HUES48 (cell line): ENCODE measurements around the gene STK35.
"Not testable (repeated sequence)": the region's sequence is repeated elsewhere in the genome, so short reads cannot be mapped to it uniquely, and the experiment has no call there.

Experiments
- H3K27ac ChIP-seq: one replicate; pipeline ENCODE4 v1.7.0; 2013; ENCODE audit warnings: low read depth, low read length, inconsistent platforms
- H3K27me3 ChIP-seq: 2 replicates; pipeline ENCODE4 v1.6.1; 2013; ENCODE audit warnings: mild to moderate bottlenecking, low read length; ENCODE audit not compliant: control insufficient read depth, insufficient read depth
- H3K36me3 ChIP-seq: 2 replicates; pipeline ENCODE4 v1.6.1; 2013; ENCODE audit warnings: low read length; ENCODE audit not compliant: control insufficient read depth, insufficient read depth
- H3K4me1 ChIP-seq: 2 replicates; pipeline ENCODE4 v1.6.1; 2013; ENCODE audit warnings: mild to moderate bottlenecking, low read length; ENCODE audit not compliant: control insufficient read depth, insufficient read depth
- H3K4me3 ChIP-seq: 2 replicates; pipeline ENCODE4 v1.5.1; 2013; ENCODE audit warnings: mild to moderate bottlenecking, low read depth, low read length
- H3K9ac ChIP-seq: 2 replicates; pipeline ENCODE4 v1.6.1; 2013; ENCODE audit warnings: mild to moderate bottlenecking, low read depth, low read length, moderate library complexity
- H3K9me3 ChIP-seq: 2 replicates; pipeline ENCODE4 v1.6.1; 2013; ENCODE audit warnings: low read length; ENCODE audit not compliant: control insufficient read depth, insufficient read depth

The STK35 gene

DNA sequence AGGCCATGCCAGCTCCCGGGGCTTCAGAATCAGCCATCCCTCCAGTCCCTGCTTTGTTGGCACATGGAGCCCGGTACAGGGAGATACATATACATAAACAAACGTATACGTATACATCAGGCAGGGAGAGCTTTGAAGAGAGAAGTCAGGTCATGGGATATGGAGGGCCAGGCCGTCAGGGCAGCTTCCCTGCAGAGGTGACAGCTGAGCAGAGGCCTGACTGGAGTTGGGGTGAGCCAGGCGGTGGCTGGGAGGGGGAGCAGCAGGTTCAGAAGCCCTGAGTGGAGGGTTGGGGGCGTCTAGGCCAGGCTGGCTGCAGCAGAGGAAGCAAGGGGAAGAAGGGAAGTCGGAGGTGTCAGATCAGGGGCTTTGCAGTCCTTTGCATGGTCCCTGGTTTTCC lies 61.7 kb downstream of the STK35 start:
- Histone ChIP-seq H3K9ac (no peak overlapping the region), H3K27me3 (no peaks in the 10 kb centered on the region), H3K9me3 (no peaks in the 10 kb centered on the region), H3K4me1 (no peaks in the 10 kb centered on the region), H3K4me3 (no peak overlapping the region), H3K27ac (no peak overlapping the region), H3K36me3 (no peaks in the 10 kb centered on the region)

DNA sequence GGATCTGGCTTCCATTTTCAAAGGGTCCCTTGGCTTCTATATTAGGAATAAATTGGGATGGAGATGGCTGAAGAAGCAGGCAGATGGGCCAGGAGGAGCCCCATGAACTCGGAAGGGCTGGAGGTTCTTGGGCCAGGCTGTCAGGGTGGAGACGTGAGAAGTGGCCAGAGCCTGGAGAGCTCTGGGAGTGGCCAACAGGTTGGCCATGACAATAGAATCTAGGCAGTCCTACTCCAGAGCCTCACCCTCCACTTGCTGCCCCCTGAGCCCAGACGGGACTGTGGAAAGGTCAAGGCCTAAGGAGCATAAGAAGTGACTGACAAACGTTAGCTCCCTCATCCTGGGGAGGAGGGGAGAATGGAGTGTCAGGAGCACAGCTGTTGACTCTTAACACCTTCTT lies 62.1 kb downstream of the STK35 start:
- Histone ChIP-seq H3K27me3 (no peaks in the 10 kb centered on the region), H3K36me3 (no peaks in the 10 kb centered on the region), H3K27ac (no peak overlapping the region), H3K4me3 (no peak overlapping the region), H3K9ac (no peak overlapping the region), H3K4me1 (no peaks in the 10 kb centered on the region), H3K9me3 (no peaks in the 10 kb centered on the region)

- Histone ChIP-seq H3K27ac (no peak overlapping the region), H3K27me3 (no peaks in the 10 kb centered on the region), H3K4me3 (no peak overlapping the region), H3K9ac (no peak overlapping the region), H3K36me3 (no peaks in the 10 kb centered on the region), H3K4me1 (no peaks in the 10 kb centered on the region), H3K9me3 (no peaks in the 10 kb centered on the region)
Measured at GRCh38 chr20:2164421-2164820, 62.8 kb downstream of the STK35 start.

- no peak overlapping the region for H3K4me3 ChIP-seq
Measured at GRCh38 chr20:2164966-2165365, 63.3 kb downstream of the STK35 start.

GRCh38 chr20:2165871-2166270 lies 64.2 kb downstream of the STK35 start:
- Histone ChIP-seq H3K9ac (no peak overlapping the region), H3K9me3 (no peaks in the 10 kb centered on the region), H3K4me3 (no peak overlapping the region), H3K27me3 (no peaks in the 10 kb centered on the region), H3K36me3 (no peaks in the 10 kb centered on the region), H3K4me1 (no peaks in the 10 kb centered on the region), H3K27ac (no peak overlapping the region)

More at GRCh38 chr20:2164966-2165365, 63.3 kb downstream of the STK35 start:
- H3K36me3 ChIP-seq: no peaks in the 10 kb centered on the region
- H3K27me3 ChIP-seq: no peaks in the 10 kb centered on the region
- no peaks in the 10 kb centered on the region for H3K4me1 ChIP-seq
- H3K9ac ChIP-seq: no peak overlapping the region
- no peak overlapping the region for H3K27ac ChIP-seq
- no peaks in the 10 kb centered on the region for H3K9me3 ChIP-seq

DNA sequence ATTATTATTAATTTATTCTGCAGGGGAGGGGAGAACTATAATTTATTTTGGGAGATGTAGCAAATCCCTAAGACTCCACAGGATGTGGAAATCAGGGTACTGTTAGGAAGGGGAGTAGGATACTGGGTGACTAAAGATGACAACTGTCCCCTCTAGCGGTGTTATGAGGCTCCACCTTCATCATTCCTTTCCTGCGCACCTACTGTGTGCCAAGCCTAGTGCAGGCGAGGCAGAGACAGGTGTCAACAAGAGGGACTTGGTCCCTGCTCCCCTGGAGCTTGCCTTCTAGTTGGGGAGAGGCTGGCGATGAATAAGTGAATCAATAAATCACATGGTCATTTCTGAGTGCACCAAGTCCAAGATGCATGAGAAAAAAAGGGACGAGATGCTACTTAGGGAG lies 65.5 kb downstream of the STK35 start:
- Histone ChIP-seq H3K4me3 (no peak overlapping the region), H3K9ac (no peak overlapping the region), H3K36me3 (no peaks in the 10 kb centered on the region), H3K4me1 (no peaks in the 10 kb centered on the region), H3K27ac (no peak overlapping the region), H3K27me3 (no peaks in the 10 kb centered on the region), H3K9me3 (no peaks in the 10 kb centered on the region)

DNA sequence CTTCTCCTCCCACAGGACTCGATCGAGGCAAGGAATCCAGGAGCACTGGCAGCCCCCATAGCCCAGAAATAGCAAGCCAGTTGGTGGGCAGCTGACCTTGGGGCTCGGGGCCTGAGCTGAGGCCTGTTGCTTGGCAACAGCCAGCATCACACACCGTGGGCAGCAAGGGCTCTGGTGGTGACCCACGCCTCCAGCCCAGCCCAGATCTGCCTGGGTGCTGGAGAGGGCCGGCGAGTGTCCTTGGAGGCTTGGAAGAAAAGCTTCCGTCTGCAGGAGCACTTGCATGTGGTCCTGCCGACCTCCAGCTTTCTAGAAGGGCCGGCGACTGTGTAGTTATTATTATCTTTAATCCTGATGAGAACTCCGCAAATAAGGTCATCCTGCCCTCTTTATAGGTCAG lies 67.3 kb downstream of the STK35 start:
- H3K27me3 ChIP-seq: no peaks in the 10 kb centered on the region
- H3K9ac ChIP-seq: no peak overlapping the region
- no peaks in the 10 kb centered on the region for H3K4me1 ChIP-seq
- H3K4me3 ChIP-seq: no peak overlapping the region
- no peaks in the 10 kb centered on the region for H3K36me3 ChIP-seq
- no peak overlapping the region for H3K27ac ChIP-seq
- H3K9me3 ChIP-seq: no peaks in the 10 kb centered on the region

DNA sequence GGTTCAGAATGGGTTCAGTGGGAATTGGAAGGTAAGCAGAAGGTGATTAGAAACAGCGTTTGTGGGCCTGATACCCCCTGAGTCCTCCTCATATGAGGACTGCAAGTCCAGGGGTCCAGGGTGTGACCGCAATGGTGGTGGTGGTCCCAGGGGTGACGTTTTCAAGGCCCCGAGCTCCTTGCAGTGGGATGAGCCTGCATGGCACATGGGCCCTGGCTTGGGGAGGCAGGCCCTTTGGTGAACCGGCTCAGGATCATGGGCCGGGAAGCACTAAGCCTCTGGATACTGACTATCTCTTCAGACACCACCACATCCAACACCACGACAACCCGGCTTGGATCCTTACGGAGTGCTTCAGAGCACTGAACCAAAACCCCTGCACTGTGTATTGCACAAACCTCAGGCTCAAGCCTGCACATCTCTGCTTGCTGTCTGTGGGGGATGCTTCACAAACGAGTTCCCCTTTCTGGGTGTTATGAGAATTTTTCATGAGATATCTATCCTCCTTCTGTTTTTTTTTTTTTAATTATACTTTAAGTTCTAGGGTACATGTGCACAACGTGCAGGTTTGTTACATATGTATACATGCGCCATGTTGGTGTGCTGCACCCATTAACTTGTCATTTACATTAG lies 67.9 kb downstream of the STK35 start:
- Histone ChIP-seq H3K9ac (no peak overlapping the region), H3K27me3 (no peaks in the 10 kb centered on the region), H3K4me3 (no peak overlapping the region), H3K4me1 (no peaks in the 10 kb centered on the region), H3K27ac (no peak overlapping the region), H3K9me3 (no peaks in the 10 kb centered on the region), H3K36me3 (no peaks in the 10 kb centered on the region)

GRCh38 chr20:2170404-2170803 lies 68.8 kb downstream of the STK35 start:
- Histone ChIP-seq H3K4me3 (no peak overlapping the region), H3K9ac (no peak overlapping the region), H3K27ac (no peak overlapping the region), H3K9me3 (no peaks in the 10 kb centered on the region), H3K27me3 (no peaks in the 10 kb centered on the region), H3K4me1 (no peaks in the 10 kb centered on the region), H3K36me3 (no peaks in the 10 kb centered on the region)

GRCh38 chr20:2171266-2171790 lies 69.7 kb downstream of the STK35 start:
- Histone ChIP-seq H3K36me3 (no peaks in the 10 kb centered on the region), H3K4me3 (no peak overlapping the region), H3K27me3 (no peaks in the 10 kb centered on the region), H3K4me1 (no peaks in the 10 kb centered on the region), H3K27ac (no peak overlapping the region), H3K9me3 (no peaks in the 10 kb centered on the region), H3K9ac (no peak overlapping the region)

DNA sequence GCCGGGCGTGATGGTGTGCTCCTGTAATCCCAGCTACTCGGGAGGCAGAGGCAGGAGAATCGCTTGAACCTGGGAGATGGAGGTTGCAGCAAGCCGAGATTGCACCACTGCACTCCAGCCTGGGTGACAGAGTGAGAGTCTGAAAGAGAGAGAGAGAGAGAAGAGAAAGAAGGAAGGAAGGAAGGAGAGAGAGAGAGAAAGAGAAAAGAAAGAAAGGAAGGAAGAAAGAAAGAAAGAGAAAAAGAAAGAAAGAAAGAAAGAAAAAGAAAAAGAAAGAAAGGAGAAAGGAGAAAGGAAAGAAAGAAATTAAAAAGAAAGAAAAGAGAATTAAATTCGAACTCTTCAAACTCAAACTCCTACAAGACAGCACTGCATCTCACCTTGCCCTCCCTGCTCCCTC lies 70.2 kb downstream of the STK35 start:
- H3K4me3 ChIP-seq, H3K4me1 ChIP-seq, H3K27ac ChIP-seq, H3K27me3 ChIP-seq, H3K9ac ChIP-seq, H3K9me3 ChIP-seq, H3K36me3 ChIP-seq: not testable (repeated sequence)
